ENCODE results near the gene IFITM1.
A peak's percentile ranks its signal among the peaks of the same experiment; 100 is the strongest.

Gene IFITM1

GRCh38 chr11:289712-290620 is 23.9 kb upstream of the IFITM1 start:
- no peaks in the 10 kb centered on the region for H3K36me3 ChIP-seq (ENCODE audit: control insufficient read depth in 2 of 2, insufficient read depth in 2 of 2, low read length in 2 of 2)
- H3K27ac ChIP-seq (ENCODE audit: low read depth in 2 of 2, low read length in 2 of 2), result peak overlapping the region in 1 of 2 donors; percentile 16
- no peaks in the 10 kb centered on the region for H3K9me3 ChIP-seq (ENCODE audit: control insufficient read depth in 2 of 2, low read length in 2 of 2)
- H3K4me3 ChIP-seq (ENCODE audit: low read length in 2 of 2), result peak overlapping the region; percentile 30 to 41
- peak overlapping the region in 1 of 2 donors; percentile 33 for H3K9ac ChIP-seq (ENCODE audit: low read depth in 1 of 2, low read length in 2 of 2)
- H3K4me1 ChIP-seq (ENCODE audit: control insufficient read depth in 2 of 2, insufficient read depth in 2 of 2, low read length in 2 of 2), result peaks cover 12 to 17% of the 10 kb centered on the region in 2 donors
- H3K27me3 ChIP-seq (ENCODE audit: control insufficient read depth in 2 of 2, insufficient read depth in 2 of 2, low read length in 2 of 2), result peaks cover 4 to 23% of the 10 kb centered on the region in 2 donors

- no peak overlapping the region for H3K27ac ChIP-seq (ENCODE audit: low read depth in 2 of 2, low read length in 2 of 2)
- H3K27me3 ChIP-seq (ENCODE audit: control insufficient read depth in 2 of 2, insufficient read depth in 2 of 2, low read length in 2 of 2), result peaks cover 4 to 20% of the 10 kb centered on the region in 2 donors
These were observed 23.1 kb upstream of the IFITM1 start for GRCh38 chr11:290621-291231.

DNA sequence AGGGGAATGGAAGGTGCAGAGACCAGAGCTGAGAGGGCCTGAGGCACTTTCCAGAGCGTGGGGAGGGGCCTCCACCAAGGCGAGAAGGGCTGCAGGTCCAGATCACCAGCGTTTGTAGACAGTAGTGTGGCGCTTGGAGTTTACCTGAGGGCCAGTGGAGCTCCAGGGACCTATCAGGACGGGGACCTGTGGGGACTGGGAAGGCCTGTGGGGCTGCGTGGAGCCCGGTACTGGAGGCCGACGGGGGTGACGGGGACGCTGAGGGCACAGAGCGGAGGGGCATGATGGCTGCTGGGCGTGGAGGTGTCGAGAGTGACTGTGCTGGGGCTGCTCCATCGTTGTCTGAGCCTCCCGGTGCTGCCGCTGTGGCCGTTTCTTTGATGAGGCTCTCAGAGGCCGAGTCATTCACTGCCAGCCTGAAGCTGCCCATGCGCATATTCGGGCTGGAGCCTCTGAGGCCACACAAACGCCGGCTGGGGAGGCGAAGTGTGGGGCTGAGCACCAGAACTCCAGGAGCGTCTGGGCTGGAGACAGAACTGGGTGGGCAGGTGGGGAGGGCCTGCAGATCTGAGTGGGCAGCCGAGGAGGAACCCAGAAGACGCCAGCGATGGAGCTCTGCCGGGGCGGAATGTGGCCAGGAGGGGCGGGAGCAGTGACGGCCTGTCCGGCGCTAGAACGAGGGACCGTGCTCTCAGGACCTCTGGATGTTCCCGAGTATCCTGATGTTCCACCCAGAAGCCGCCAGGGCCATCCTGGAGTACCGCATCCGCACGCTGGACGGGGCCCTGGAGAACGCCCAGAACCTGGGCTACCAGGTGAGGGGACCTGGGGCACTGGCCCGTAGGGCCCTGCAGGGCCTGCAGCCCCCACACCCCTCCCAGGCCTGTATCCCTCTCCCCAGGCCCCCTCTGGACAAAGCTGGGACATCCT is 22.3 kb upstream of the IFITM1 start:
- Histone ChIP-seq H3K4me1 (ENCODE audit: control insufficient read depth in 2 of 2, insufficient read depth in 2 of 2, low read length in 2 of 2) (peaks cover 12 to 17% of the 10 kb centered on the region in 2 donors), H3K27me3 (ENCODE audit: control insufficient read depth in 2 of 2, insufficient read depth in 2 of 2, low read length in 2 of 2) (peaks cover 4 to 14% of the 10 kb centered on the region in 2 donors)

More at GRCh38 chr11:290621-291231, 23.1 kb upstream of the IFITM1 start:
- no peaks in the 10 kb centered on the region for H3K36me3 ChIP-seq (ENCODE audit: control insufficient read depth in 2 of 2, insufficient read depth in 2 of 2, low read length in 2 of 2)
- H3K9ac ChIP-seq (ENCODE audit: low read depth in 1 of 2, low read length in 2 of 2), result no peak overlapping the region
- peaks cover 12 to 17% of the 10 kb centered on the region in 2 donors for H3K4me1 ChIP-seq (ENCODE audit: control insufficient read depth in 2 of 2, insufficient read depth in 2 of 2, low read length in 2 of 2)
- no peak overlapping the region for H3K4me3 ChIP-seq (ENCODE audit: low read length in 2 of 2)
- H3K9me3 ChIP-seq (ENCODE audit: control insufficient read depth in 2 of 2, low read length in 2 of 2), result no peaks in the 10 kb centered on the region

DNA sequence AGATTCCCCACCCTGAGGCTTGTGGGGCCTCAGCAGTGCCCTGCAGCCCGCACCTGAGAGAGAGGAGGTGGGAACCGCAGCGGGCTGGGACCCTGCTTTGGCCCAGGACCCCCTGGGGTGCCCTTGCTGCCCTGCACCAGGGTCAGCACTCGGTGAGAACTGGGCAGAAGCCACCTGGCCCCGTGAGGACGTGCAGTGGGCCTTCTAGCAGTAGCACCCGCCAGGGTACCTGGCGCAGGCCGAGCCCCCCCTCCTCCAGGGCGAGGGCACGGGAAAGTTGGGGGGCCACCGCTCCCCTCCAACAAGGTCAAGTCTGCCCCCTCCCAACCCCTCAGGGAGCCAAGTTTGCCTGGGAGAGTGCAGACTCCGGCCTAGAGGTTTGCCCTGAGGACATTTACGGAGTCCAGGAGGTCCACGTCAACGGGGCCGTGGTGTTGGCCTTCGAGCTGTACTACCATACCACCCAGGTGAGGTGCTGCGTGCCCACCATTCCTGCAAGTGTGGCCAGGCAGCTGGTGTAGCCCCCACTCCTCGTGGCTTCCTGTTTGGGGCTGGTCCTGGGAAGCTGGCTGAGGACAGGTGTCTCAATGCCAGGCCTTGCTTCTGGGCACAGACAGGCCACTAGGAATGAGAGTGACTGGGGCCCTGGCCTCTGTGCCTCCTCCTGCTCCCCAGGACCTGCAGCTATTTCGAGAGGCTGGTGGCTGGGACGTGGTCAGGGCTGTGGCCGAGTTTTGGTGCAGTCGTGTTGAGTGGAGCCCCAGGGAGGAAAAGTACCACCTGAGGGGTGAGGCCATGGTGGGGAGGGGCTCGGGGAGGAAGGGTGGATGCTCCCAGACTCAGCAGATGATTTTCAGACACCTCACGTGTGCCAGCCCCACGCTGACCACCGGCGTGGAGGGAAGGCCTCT is 21.4 kb upstream of the IFITM1 start:
- H3K9ac ChIP-seq (ENCODE audit: low read depth in 1 of 2, low read length in 2 of 2), result no peak overlapping the region
- no peak overlapping the region for H3K4me3 ChIP-seq (ENCODE audit: low read length in 2 of 2)
- H3K36me3 ChIP-seq (ENCODE audit: control insufficient read depth in 2 of 2, insufficient read depth in 2 of 2, low read length in 2 of 2), result no peaks in the 10 kb centered on the region
- peaks cover 12 to 14% of the 10 kb centered on the region in 2 donors for H3K4me1 ChIP-seq (ENCODE audit: control insufficient read depth in 2 of 2, insufficient read depth in 2 of 2, low read length in 2 of 2)
- H3K27me3 ChIP-seq (ENCODE audit: control insufficient read depth in 2 of 2, insufficient read depth in 2 of 2, low read length in 2 of 2), result peaks cover 2 to 10% of the 10 kb centered on the region in 2 donors
- no peak overlapping the region for H3K27ac ChIP-seq (ENCODE audit: low read depth in 2 of 2, low read length in 2 of 2)
- H3K9me3 ChIP-seq (ENCODE audit: control insufficient read depth in 2 of 2, low read length in 2 of 2), result no peaks in the 10 kb centered on the region

More for the DNA sequence above, 22.3 kb upstream of the IFITM1 start:
- Histone ChIP-seq H3K4me3 (ENCODE audit: low read length in 2 of 2) (no peak overlapping the region), H3K9ac (ENCODE audit: low read depth in 1 of 2, low read length in 2 of 2) (no peak overlapping the region), H3K9me3 (ENCODE audit: control insufficient read depth in 2 of 2, low read length in 2 of 2) (no peaks in the 10 kb centered on the region), H3K36me3 (ENCODE audit: control insufficient read depth in 2 of 2, insufficient read depth in 2 of 2, low read length in 2 of 2) (no peaks in the 10 kb centered on the region), H3K27ac (ENCODE audit: low read depth in 2 of 2, low read length in 2 of 2) (no peak overlapping the region)

- Histone ChIP-seq H3K27ac (ENCODE audit: low read depth in 2 of 2, low read length in 2 of 2) (no peak overlapping the region), H3K4me1 (ENCODE audit: control insufficient read depth in 2 of 2, insufficient read depth in 2 of 2, low read length in 2 of 2) (peaks cover 7% of the 10 kb centered on the region in 2 donors), H3K36me3 (ENCODE audit: control insufficient read depth in 2 of 2, insufficient read depth in 2 of 2, low read length in 2 of 2) (no peaks in the 10 kb centered on the region), H3K9me3 (ENCODE audit: control insufficient read depth in 2 of 2, low read length in 2 of 2) (no peaks in the 10 kb centered on the region), H3K9ac (ENCODE audit: low read depth in 1 of 2, low read length in 2 of 2) (no peak overlapping the region), H3K4me3 (ENCODE audit: low read length in 2 of 2) (no peak overlapping the region), H3K27me3 (ENCODE audit: control insufficient read depth in 2 of 2, insufficient read depth in 2 of 2, low read length in 2 of 2) (peaks cover 5 to 7% of the 10 kb centered on the region in 2 donors)
These were observed 20.5 kb upstream of the IFITM1 start for GRCh38 chr11:293271-293851.

GRCh38 chr11:293852-294661 is 19.8 kb upstream of the IFITM1 start:
- Histone ChIP-seq H3K4me3 (ENCODE audit: low read length in 2 of 2) (no peak overlapping the region), H3K36me3 (ENCODE audit: control insufficient read depth in 2 of 2, insufficient read depth in 2 of 2, low read length in 2 of 2) (no peaks in the 10 kb centered on the region), H3K27ac (ENCODE audit: low read depth in 2 of 2, low read length in 2 of 2) (no peak overlapping the region), H3K9ac (ENCODE audit: low read depth in 1 of 2, low read length in 2 of 2) (no peak overlapping the region), H3K4me1 (ENCODE audit: control insufficient read depth in 2 of 2, insufficient read depth in 2 of 2, low read length in 2 of 2) (peaks cover 6% of the 10 kb centered on the region in 2 donors), H3K27me3 (ENCODE audit: control insufficient read depth in 2 of 2, insufficient read depth in 2 of 2, low read length in 2 of 2) (peaks cover 5 to 6% of the 10 kb centered on the region in 2 donors), H3K9me3 (ENCODE audit: control insufficient read depth in 2 of 2, low read length in 2 of 2) (no peaks in the 10 kb centered on the region)

DNA sequence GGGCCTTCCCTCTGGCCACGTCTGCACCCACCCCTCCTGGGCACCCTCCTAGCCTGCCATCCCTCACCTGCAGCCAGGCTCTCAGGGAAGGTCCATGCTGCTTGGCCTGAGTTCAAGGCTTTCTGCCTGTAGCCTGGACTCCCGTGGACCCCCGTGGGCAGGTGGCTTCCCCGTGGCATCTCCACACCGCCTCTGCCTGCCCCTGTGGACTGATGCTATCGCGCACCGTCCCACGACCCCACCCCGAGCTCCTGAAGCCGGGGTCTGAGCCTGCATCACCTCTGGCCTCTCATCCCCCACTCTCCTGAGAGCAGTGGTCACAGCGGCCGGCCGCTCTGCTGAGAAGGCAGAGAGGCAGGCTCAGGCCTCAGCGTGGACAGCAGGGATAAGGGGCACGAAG is 19.1 kb upstream of the IFITM1 start:
- Histone ChIP-seq H3K4me3 (ENCODE audit: low read length in 2 of 2) (no peak overlapping the region), H3K9ac (ENCODE audit: low read depth in 1 of 2, low read length in 2 of 2) (no peak overlapping the region), H3K27me3 (ENCODE audit: control insufficient read depth in 2 of 2, insufficient read depth in 2 of 2, low read length in 2 of 2) (peaks cover 5 to 6% of the 10 kb centered on the region in 2 donors), H3K4me1 (ENCODE audit: control insufficient read depth in 2 of 2, insufficient read depth in 2 of 2, low read length in 2 of 2) (peaks cover 2% of the 10 kb centered on the region in 2 donors), H3K9me3 (ENCODE audit: control insufficient read depth in 2 of 2, low read length in 2 of 2) (no peaks in the 10 kb centered on the region), H3K27ac (ENCODE audit: low read depth in 2 of 2, low read length in 2 of 2) (no peak overlapping the region), H3K36me3 (ENCODE audit: control insufficient read depth in 2 of 2, insufficient read depth in 2 of 2, low read length in 2 of 2) (no peaks in the 10 kb centered on the region)

DNA sequence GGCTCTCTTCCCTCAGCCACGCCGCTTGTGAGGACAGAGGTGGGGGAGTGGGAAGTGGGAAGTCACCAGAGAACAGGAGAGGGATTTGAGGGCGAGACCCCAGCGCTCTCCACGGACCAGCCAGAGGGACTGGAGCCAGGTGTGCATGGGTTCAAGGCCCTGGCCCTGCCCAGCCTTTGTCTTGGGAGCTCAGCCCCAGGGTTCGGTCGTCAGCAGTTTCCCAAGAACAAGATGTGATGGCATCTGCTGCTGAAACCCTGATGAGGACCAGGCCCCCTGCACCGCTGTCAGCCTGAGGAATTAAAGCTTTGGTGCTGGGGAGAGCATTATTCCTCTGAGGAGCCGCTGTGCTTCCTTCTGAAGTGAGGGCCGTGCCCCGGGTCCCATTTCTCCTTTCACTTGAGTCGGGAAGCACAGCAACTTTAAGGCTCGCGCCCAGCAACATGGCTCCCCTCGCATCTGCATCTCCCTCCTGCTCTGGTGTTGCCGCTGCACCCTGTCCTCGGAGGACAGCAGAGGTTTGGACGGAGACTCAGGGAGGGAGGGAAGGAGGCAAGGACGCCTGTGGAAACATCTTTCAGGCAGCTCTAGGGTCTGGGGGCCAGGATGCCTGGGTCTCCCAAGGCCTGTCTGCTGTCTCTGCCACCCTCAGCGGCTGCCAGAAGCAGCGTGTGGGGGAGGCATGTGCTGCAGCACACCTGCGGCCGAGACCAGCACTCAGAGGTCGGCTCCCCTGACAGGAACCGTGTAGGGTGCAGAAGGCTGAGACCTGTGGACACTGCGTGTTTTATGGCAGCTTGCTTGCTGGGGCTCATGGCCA is 18.3 kb upstream of the IFITM1 start:
- Histone ChIP-seq H3K4me3 (ENCODE audit: low read length in 2 of 2) (no peak overlapping the region), H3K27me3 (ENCODE audit: control insufficient read depth in 2 of 2, insufficient read depth in 2 of 2, low read length in 2 of 2) (peaks cover 9 to 12% of the 10 kb centered on the region in 2 donors), H3K4me1 (ENCODE audit: control insufficient read depth in 2 of 2, insufficient read depth in 2 of 2, low read length in 2 of 2) (no peaks in the 10 kb centered on the region), H3K36me3 (ENCODE audit: control insufficient read depth in 2 of 2, insufficient read depth in 2 of 2, low read length in 2 of 2) (no peaks in the 10 kb centered on the region), H3K9me3 (ENCODE audit: control insufficient read depth in 2 of 2, low read length in 2 of 2) (no peaks in the 10 kb centered on the region), H3K27ac (ENCODE audit: low read depth in 2 of 2, low read length in 2 of 2) (no peak overlapping the region), H3K9ac (ENCODE audit: low read depth in 1 of 2, low read length in 2 of 2) (no peak overlapping the region)
